22Rv1 (cell line): Measurements from ENCODE around the gene TEKTIP1.

ENCODE experiments used
- CTCF ChIP-seq: fragments of 450-650 bp; IDR thresholded peaks from 2 replicates; pipeline ENCODE4 v1.5.1; 2017; ENCODE audit warnings: mild to moderate bottlenecking
- ZFX ChIP-seq: fragments of 450-650 bp; IDR thresholded peaks from 2 replicates; pipeline ENCODE4 v1.6.1; 2017; ENCODE audit warnings: antibody characterized with exemption, borderline replicate concordance

- TF ChIP-seq CTCF (no peak), ZFX (no peak)
Observed at GRCh38 chr19:3545669-3546034, 6.7 kb downstream of the TEKTIP1 start.
